ENCODE results near the gene SLC7A7. TPM values are rescaled to one million over a fixed set of nuclear protein-coding genes. Genes with fewer than 3 reads are reported as not detected.

The SLC7A7 gene
- total and polyA plus RNA-seq, 10 of the 15 experiments (the other 5 are each of a cell fraction or from before 2014, with no cell fraction given): 27.8 to 79.2 (median 50.8) TPM

DNA sequence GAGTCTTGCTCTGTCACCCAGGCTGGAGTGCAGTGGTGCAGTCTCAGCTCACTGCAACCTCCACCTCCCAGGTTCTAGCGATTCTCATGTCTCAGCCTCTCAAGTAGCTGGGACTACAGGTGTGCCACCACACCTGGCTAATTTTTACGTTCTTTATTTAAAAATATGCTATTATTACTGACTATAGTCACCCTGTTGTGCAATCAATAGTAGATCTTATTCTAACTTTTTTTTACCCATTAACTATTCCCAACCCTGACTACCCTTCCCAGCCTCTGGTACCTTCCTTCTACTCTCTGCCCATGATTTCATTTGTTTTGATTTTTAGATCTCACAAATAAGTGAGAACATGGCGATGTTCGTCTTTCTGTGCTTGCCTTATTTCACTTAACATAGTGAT, 46.3 kb downstream of the SLC7A7 start:
- Histone ChIP-seq H2AFZ (ENCODE audit: control insufficient read depth, low read depth, low read length) (no peak overlapping the region), H3K36me3 (ENCODE audit: control insufficient read depth in 2 of 2, insufficient read depth in 2 of 2, low read length in 1 of 2) (peaks cover 32 to 44% of the 10 kb centered on the region in 2 experiments), H3K9ac (ENCODE audit: control insufficient read depth, insufficient read depth, low read length) (no peak overlapping the region), H3K4me3 (no peak overlapping the region), H4K20me1 (ENCODE audit: control insufficient read depth, insufficient read depth) (no peaks in the 10 kb centered on the region), H3K27me3 (replicated peaks in 1 of 2; ENCODE audit: control insufficient read depth in 2 of 2, insufficient read depth in 2 of 2, low read length in 1 of 2) (no peaks in the 10 kb centered on the region), H3K4me1 (ENCODE audit: control insufficient read depth, insufficient read depth, low read length) (no peaks in the 10 kb centered on the region; the same call in 1 of the 2 replicates), H3K4me2 (ENCODE audit: control insufficient read depth, insufficient read depth) (no peak overlapping the region), H3K9me3 (replicated peaks; ENCODE audit: control insufficient read depth, insufficient read depth, low read length) (no peaks in the 10 kb centered on the region), H3K27ac (ENCODE audit: control insufficient read depth, insufficient read depth) (no peak overlapping the region), H3K79me2 (ENCODE audit: control insufficient read depth, insufficient read depth, low read length) (peaks cover 33% of the 10 kb centered on the region)
- CTCF ChIA-PET: interaction anchor here (0.7 to 5.5 kb wide), 4 partner anchors 8 to 109 kb away, joined by 5 to 33 read pairs (median 12); no protein-coding TSS in a partner anchor
- SMC1A ChIA-PET (ENCODE audit: uncharacterized antibody, unreplicated experiment): interaction anchor here (1.7 to 5.4 kb wide), 4 partner anchors 15 to 111 kb away, joined by 3 to 51 read pairs (median 10); no protein-coding TSS in a partner anchor
- WGBS (ENCODE audit: insufficient coverage, insufficient replicate concordance, low lambda C conversion rate, missing lambda C conversion rate): 97% methylated on average over 4 of the region's 4 CpGs
- POLR2A ChIA-PET: no interaction called here
- in situ Hi-C loops (cut with MboI): no loop called here
- RAD21 ChIA-PET (ENCODE audit: unreplicated experiment): interaction anchor here (1.1 kb wide), 1 partner anchor 21 kb away, joined by 3 read pairs; no protein-coding TSS in a partner anchor
- DNase-seq (ENCODE audit: low read depth, low spot score) (no peak), ATAC-seq (no peak), FAIRE-seq (no peak)
- no TSS peak for BruUV-seq (replicated peaks)
- intact Hi-C loops (cut with micrococcal nuclease; ENCODE audit: unreplicated experiment): loop anchor here (5.0 kb wide), 1 partner anchor 182 kb away; the partner anchor contains the start of gene DAD1
- TF ChIP-seq NR2F1 (conservative IDR thresholded peaks at IDR 0.05): no peak
- no peak for TF ChIP-seq PKNOX1 (IDR thresholded peaks at IDR 0.05)
- TF ChIP-seq, protein P1, sequence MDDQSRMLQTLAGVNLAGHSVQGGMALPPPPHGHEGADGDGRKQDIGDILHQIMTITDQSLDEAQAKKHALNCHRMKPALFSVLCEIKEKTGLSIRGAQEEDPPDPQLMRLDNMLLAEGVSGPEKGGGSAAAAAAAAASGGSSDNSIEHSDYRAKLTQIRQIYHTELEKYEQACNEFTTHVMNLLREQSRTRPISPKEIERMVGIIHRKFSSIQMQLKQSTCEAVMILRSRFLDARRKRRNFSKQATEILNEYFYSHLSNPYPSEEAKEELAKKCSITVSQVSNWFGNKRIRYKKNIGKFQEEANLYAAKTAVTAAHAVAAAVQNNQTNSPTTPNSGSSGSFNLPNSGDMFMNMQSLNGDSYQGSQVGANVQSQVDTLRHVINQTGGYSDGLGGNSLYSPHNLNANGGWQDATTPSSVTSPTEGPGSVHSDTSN (IDR thresholded peaks at IDR 0.05; ENCODE audit: insufficient replicate concordance, low read depth, low read length): no peak
- TF ChIP-seq ZNF687 (IDR thresholded peaks at IDR 0.05): no peak
- no peak for TF ChIP-seq KLF5 (IDR thresholded peaks at IDR 0.05; ENCODE audit: partially characterized antibody)
- no peak for TF ChIP-seq ATF7 (IDR thresholded peaks at IDR 0.05; ENCODE audit: low read depth)
- TF ChIP-seq YBX1 (IDR thresholded peaks at IDR 0.05): no peak
- no peak for TF ChIP-seq CHD4 (IDR thresholded peaks at IDR 0.05)
- TF ChIP-seq, protein P2, sequence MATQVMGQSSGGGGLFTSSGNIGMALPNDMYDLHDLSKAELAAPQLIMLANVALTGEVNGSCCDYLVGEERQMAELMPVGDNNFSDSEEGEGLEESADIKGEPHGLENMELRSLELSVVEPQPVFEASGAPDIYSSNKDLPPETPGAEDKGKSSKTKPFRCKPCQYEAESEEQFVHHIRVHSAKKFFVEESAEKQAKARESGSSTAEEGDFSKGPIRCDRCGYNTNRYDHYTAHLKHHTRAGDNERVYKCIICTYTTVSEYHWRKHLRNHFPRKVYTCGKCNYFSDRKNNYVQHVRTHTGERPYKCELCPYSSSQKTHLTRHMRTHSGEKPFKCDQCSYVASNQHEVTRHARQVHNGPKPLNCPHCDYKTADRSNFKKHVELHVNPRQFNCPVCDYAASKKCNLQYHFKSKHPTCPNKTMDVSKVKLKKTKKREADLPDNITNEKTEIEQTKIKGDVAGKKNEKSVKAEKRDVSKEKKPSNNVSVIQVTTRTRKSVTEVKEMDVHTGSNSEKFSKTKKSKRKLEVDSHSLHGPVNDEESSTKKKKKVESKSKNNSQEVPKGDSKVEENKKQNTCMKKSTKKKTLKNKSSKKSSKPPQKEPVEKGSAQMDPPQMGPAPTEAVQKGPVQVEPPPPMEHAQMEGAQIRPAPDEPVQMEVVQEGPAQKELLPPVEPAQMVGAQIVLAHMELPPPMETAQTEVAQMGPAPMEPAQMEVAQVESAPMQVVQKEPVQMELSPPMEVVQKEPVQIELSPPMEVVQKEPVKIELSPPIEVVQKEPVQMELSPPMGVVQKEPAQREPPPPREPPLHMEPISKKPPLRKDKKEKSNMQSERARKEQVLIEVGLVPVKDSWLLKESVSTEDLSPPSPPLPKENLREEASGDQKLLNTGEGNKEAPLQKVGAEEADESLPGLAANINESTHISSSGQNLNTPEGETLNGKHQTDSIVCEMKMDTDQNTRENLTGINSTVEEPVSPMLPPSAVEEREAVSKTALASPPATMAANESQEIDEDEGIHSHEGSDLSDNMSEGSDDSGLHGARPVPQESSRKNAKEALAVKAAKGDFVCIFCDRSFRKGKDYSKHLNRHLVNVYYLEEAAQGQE (IDR thresholded peaks at IDR 0.05; ENCODE audit: low read depth, low read length): no peak
- TF ChIP-seq, protein P3, sequence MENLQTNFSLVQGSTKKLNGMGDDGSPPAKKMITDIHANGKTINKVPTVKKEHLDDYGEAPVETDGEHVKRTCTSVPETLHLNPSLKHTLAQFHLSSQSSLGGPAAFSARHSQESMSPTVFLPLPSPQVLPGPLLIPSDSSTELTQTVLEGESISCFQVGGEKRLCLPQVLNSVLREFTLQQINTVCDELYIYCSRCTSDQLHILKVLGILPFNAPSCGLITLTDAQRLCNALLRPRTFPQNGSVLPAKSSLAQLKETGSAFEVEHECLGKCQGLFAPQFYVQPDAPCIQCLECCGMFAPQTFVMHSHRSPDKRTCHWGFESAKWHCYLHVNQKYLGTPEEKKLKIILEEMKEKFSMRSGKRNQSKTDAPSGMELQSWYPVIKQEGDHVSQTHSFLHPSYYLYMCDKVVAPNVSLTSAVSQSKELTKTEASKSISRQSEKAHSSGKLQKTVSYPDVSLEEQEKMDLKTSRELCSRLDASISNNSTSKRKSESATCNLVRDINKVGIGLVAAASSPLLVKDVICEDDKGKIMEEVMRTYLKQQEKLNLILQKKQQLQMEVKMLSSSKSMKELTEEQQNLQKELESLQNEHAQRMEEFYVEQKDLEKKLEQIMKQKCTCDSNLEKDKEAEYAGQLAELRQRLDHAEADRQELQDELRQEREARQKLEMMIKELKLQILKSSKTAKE (IDR thresholded peaks at IDR 0.05; ENCODE audit: low read depth, poor library complexity, severe bottlenecking): no peak
- no peak for TF ChIP-seq MYC (IDR thresholded peaks at IDR 0.05; ENCODE audit: insufficient read depth, insufficient read length, insufficient replicate concordance, low read length, severe bottlenecking)
- TF ChIP-seq CBFB (IDR thresholded peaks at IDR 0.05; ENCODE audit: low read depth): no peak

All from GM12878 (cell line).